Calu3 (cell line): ENCODE data around the gene CTNNBL1. TPM values are rescaled to one million over a fixed set of nuclear protein-coding genes. Genes with fewer than 3 reads are reported as not detected.

Experiments
- BruUV-seq: library from RNA; stranded (reverse); fragments of 400-500 nt; replicated peaks from 2 replicates; lab custom pipeline; 2021; lab: Mats Ljungman, UMichigan
- CTCF ChIA-PET: fragments of 300-600 bp; sonication (Branson Sonifier 250); formaldehyde crosslinking; loops from one replicate; lab custom pipeline; 2022; ENCODE audit warnings: antibody characterized with exemption; lab: Charles Lee
- DNase-seq: peaks from one replicate; pipeline ENCODE4 v3.0.0; 2022
- H3K27ac Mint-ChIP-seq: one replicate; pipeline ENCODE4 v1.8.0; 2022; ENCODE audit warnings: mixed read lengths; ENCODE audit not compliant: unreplicated experiment
- H3K27me3 Mint-ChIP-seq: one replicate; pipeline ENCODE4 v1.8.0; 2022; ENCODE audit warnings: mixed read lengths; ENCODE audit not compliant: unreplicated experiment
- H3K36me3 Mint-ChIP-seq: one replicate; pipeline ENCODE4 v1.8.0; 2022; ENCODE audit warnings: mild to moderate bottlenecking, moderate library complexity, mixed read lengths; ENCODE audit not compliant: insufficient read depth, unreplicated experiment
- H3K4me1 Mint-ChIP-seq: one replicate; pipeline ENCODE4 v1.8.0; 2022; ENCODE audit warnings: mild to moderate bottlenecking, low read depth, mixed read lengths; ENCODE audit not compliant: unreplicated experiment
- H3K4me3 Mint-ChIP-seq: one replicate; pipeline ENCODE4 v1.8.0; 2022; ENCODE audit warnings: mild to moderate bottlenecking, low read depth, moderate library complexity, mixed read lengths; ENCODE audit not compliant: unreplicated experiment
- H3K9me3 Mint-ChIP-seq: one replicate; pipeline ENCODE4 v1.8.0; 2022; ENCODE audit warnings: low read depth, mixed read lengths; ENCODE audit not compliant: unreplicated experiment
- CTCF ChIP-seq: fragments of 200-600 bp; IDR thresholded peaks from one replicate; pipeline ENCODE4 v1.8.0; 2022; ENCODE audit warnings: antibody characterized with exemption; ENCODE audit not compliant: unreplicated experiment
- intact Hi-C: fragments of 100-400 bp; cut with micrococcal nuclease; formaldehyde crosslinking; loops from one replicate; pipeline ENCODE4 v1.10.0; 2022; ENCODE audit not compliant: unreplicated experiment
- total RNA-seq: library from RNA; stranded (reverse); gene quantifications from 2 replicates; pipeline ENCODE4 v1.2.3, GENCODE V29; 2022

Gene CTNNBL1
- total RNA-seq, 1 experiment from 2014 or later = 106 TPM

GRCh38 chr20:37846573-37846972 is 152.7 kb downstream of the CTNNBL1 start:
- no peaks in the 10 kb centered on the region for H3K27me3 Mint-ChIP-seq
- H3K4me1 Mint-ChIP-seq = no peaks in the 10 kb centered on the region
- no peak for TF ChIP-seq CTCF
- H3K27ac Mint-ChIP-seq = no peak overlapping the region
- CTCF ChIA-PET = no interaction called here
- no peaks in the 10 kb centered on the region for H3K36me3 Mint-ChIP-seq
- no peak for DNase-seq
- H3K9me3 Mint-ChIP-seq = no peaks in the 10 kb centered on the region
- intact Hi-C loops = no loop called here
- no TSS peak for BruUV-seq
- no peak overlapping the region for H3K4me3 Mint-ChIP-seq

DNA sequence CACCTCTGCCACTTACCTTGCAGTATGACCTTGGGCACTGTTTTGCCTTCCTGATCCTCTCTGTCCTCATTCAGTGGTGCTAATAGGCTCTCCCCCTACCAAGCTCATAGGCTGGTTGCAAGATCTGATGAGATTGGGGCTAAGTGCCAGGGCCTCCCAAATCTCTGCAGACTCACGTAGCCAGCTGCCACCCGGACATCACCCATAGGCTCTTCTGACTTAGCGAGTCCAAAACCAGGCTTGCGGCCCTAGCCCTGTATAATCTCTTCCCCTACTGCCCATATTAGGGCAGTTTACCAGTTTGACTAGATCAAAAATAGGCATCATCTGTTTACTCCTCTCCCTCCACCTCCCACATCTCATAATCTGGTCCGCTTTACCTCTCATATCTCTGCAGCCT is 154.9 kb downstream of the CTNNBL1 start:
- no peaks in the 10 kb centered on the region for H3K27me3 Mint-ChIP-seq
- CTCF ChIA-PET = no interaction called here
- intact Hi-C loops = no loop called here
- no peaks in the 10 kb centered on the region for H3K4me1 Mint-ChIP-seq
- H3K4me3 Mint-ChIP-seq = no peak overlapping the region
- TF ChIP-seq CTCF = no peak
- no peaks in the 10 kb centered on the region for H3K9me3 Mint-ChIP-seq
- no peaks in the 10 kb centered on the region for H3K36me3 Mint-ChIP-seq
- DNase-seq = no peak
- BruUV-seq = no TSS peak
- H3K27ac Mint-ChIP-seq = no peak overlapping the region

- Mint-ChIP-seq H3K27me3 (no peaks in the 10 kb centered on the region), H3K27ac (no peak overlapping the region), H3K36me3 (no peaks in the 10 kb centered on the region), H3K4me1 (no peaks in the 10 kb centered on the region), H3K4me3 (no peak overlapping the region), H3K9me3 (no peaks in the 10 kb centered on the region)
- BruUV-seq = no TSS peak
- CTCF ChIA-PET = no interaction called here
- intact Hi-C loops = no loop called here
- DNase-seq = no peak
- no peak for TF ChIP-seq CTCF
These were observed 155.3 kb downstream of the CTNNBL1 start for GRCh38 chr20:37849156-37849555.

DNA sequence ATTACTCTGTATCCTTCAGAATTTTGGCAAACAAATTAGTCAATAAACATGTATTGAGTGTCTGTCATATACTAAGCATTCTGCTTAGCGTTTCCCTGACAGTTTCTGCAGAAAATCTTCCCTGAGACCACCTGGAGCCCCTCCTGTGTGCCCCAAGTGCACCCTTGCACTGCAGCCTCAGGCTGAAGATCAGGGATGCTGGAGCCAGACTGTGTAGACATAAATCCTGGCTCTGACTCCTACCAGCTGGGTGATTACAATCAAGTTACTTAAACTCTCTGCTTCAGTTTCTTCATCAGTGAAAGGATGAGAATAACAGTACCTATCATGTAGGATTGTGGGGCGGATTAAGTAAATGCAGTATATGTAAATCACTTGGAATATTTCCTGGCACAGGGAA is 155.7 kb downstream of the CTNNBL1 start:
- DNase-seq = no peak
- Mint-ChIP-seq H3K27ac (no peak overlapping the region), H3K4me1 (no peaks in the 10 kb centered on the region), H3K4me3 (no peak overlapping the region), H3K36me3 (no peaks in the 10 kb centered on the region), H3K27me3 (no peaks in the 10 kb centered on the region), H3K9me3 (no peaks in the 10 kb centered on the region)
- BruUV-seq = no TSS peak
- TF ChIP-seq CTCF = no peak
- intact Hi-C loops = no loop called here
- CTCF ChIA-PET = no interaction called here
